ENCODE measurements around the gene NUSAP1. TPM values are rescaled to one million over a fixed set of nuclear protein-coding genes. Genes with fewer than 3 reads are reported as not detected.
"Not testable (repeated sequence)": the region's sequence is repeated elsewhere in the genome, so short reads cannot be mapped to it uniquely, and the experiment has no call there.

The NUSAP1 gene
- total RNA-seq, 1 donor from 2014 or later, result 63.9 TPM

- H3K4me1 Mint-ChIP-seq (ENCODE audit: low read depth), result peaks cover 2% of the 10 kb centered on the region
- no peak for DNase-seq (ENCODE audit: low spot score, unreplicated experiment)
Measured at GRCh38 chr15:41292521-41292920, 40.2 kb upstream of the NUSAP1 start.

GRCh38 chr15:41301139-41301538 lies 31.5 kb upstream of the NUSAP1 start:
- DNase-seq (ENCODE audit: low spot score, unreplicated experiment); H3K27me3 Mint-ChIP-seq; H3K4me3 Mint-ChIP-seq (ENCODE audit: low read depth); H3K27ac Mint-ChIP-seq; H3K9me3 Mint-ChIP-seq (ENCODE audit: low read depth): not testable (repeated sequence)
- peaks cover 17% of the 10 kb centered on the region for H3K36me3 Mint-ChIP-seq (ENCODE audit: insufficient read depth)
- peaks cover 10% of the 10 kb centered on the region for H3K4me1 Mint-ChIP-seq (ENCODE audit: low read depth)

More at GRCh38 chr15:41292521-41292920, 40.2 kb upstream of the NUSAP1 start:
- no peaks in the 10 kb centered on the region for H3K9me3 Mint-ChIP-seq (ENCODE audit: low read depth)
- H3K4me3 Mint-ChIP-seq (ENCODE audit: low read depth), result no peak overlapping the region
- TF ChIP-seq CTCF (IDR thresholded peaks at IDR 0.05; ENCODE audit: unreplicated experiment), result no peak
- peaks cover 11% of the 10 kb centered on the region for H3K36me3 Mint-ChIP-seq (ENCODE audit: insufficient read depth)
- H3K27me3 Mint-ChIP-seq, result no peaks in the 10 kb centered on the region
- peak overlapping the region; percentile 37 for H3K27ac Mint-ChIP-seq

GRCh38 chr15:41301587-41301986 lies 31.1 kb upstream of the NUSAP1 start:
- no peak overlapping the region for H3K4me3 Mint-ChIP-seq (ENCODE audit: low read depth)
- H3K27ac Mint-ChIP-seq, result no peak overlapping the region
- no peak for TF ChIP-seq CTCF (IDR thresholded peaks at IDR 0.05; ENCODE audit: unreplicated experiment)
- H3K9me3 Mint-ChIP-seq (ENCODE audit: low read depth), result no peaks in the 10 kb centered on the region
- no peaks in the 10 kb centered on the region for H3K27me3 Mint-ChIP-seq
- peaks cover 10% of the 10 kb centered on the region for H3K4me1 Mint-ChIP-seq (ENCODE audit: low read depth)
- DNase-seq (ENCODE audit: low spot score, unreplicated experiment), result no peak
- H3K36me3 Mint-ChIP-seq (ENCODE audit: insufficient read depth), result peaks cover 17% of the 10 kb centered on the region

GRCh38 chr15:41304149-41304770 lies 28.4 kb upstream of the NUSAP1 start:
- H3K27ac Mint-ChIP-seq, result peak overlapping the region; percentile 69
- peaks cover 11% of the 10 kb centered on the region for H3K36me3 Mint-ChIP-seq (ENCODE audit: insufficient read depth)

GRCh38 chr15:41307679-41308078 lies 25.0 kb upstream of the NUSAP1 start:
- Mint-ChIP-seq H3K9me3 (ENCODE audit: low read depth) (no peaks in the 10 kb centered on the region), H3K4me3 (ENCODE audit: low read depth) (no peak overlapping the region), H3K36me3 (ENCODE audit: insufficient read depth) (peaks cover 2% of the 10 kb centered on the region), H3K4me1 (ENCODE audit: low read depth) (peaks cover 9% of the 10 kb centered on the region), H3K27me3 (no peaks in the 10 kb centered on the region), H3K27ac (no peak overlapping the region)
- no peak for DNase-seq (ENCODE audit: low spot score, unreplicated experiment)
- TF ChIP-seq CTCF (IDR thresholded peaks at IDR 0.05; ENCODE audit: unreplicated experiment), result no peak

More at GRCh38 chr15:41304149-41304770, 28.4 kb upstream of the NUSAP1 start:
- Mint-ChIP-seq H3K4me3 (ENCODE audit: low read depth) (no peak overlapping the region), H3K9me3 (ENCODE audit: low read depth) (no peaks in the 10 kb centered on the region), H3K27me3 (no peaks in the 10 kb centered on the region), H3K4me1 (ENCODE audit: low read depth) (peaks cover 10% of the 10 kb centered on the region)
- DNase-seq (ENCODE audit: low spot score, unreplicated experiment), result no peak
- no peak for TF ChIP-seq CTCF (IDR thresholded peaks at IDR 0.05; ENCODE audit: unreplicated experiment)
